Transverse colon (tissue), 4 donors: ENCODE data around the gene SRMS. TPM values are rescaled to one million over a fixed set of nuclear protein-coding genes. Genes with fewer than 3 reads are reported as not detected.

Source experiments
- DNase-seq: peaks from one replicate; pipeline ENCODE4 v3.0.0-alpha.2; 2019
- H3K27ac ChIP-seq, 4 donors: fragments of 200-600 bp; sonication (generic); 2 replicates each; pipeline ENCODE4 v1.5.1; 2016 to 2018; ENCODE audit warnings: inconsistent platforms in 4 of 4
- H3K27me3 ChIP-seq: fragments of 200-600 bp; sonication (generic); 2 replicates; pipeline ENCODE4 v1.5.1; 2017; ENCODE audit warnings: inconsistent platforms
- H3K36me3 ChIP-seq, 4 donors: fragments of 200-600 bp; sonication (generic); 2 replicates each; pipeline ENCODE4 v1.5.1; 2017 to 2019; ENCODE audit warnings: inconsistent platforms in 4 of 4
- H3K4me1 ChIP-seq, 4 donors: fragments of 200-600 bp; sonication (generic); 2 replicates each; pipeline ENCODE4 v1.5.1; 2017 to 2020; ENCODE audit warnings: inconsistent platforms in 4 of 4
- H3K4me3 ChIP-seq, 4 donors: fragments of 200-600 bp; sonication (generic); 1 replicate in 1 of 4; 2 replicates in 3 of 4; pipeline versions ENCODE4 v1.5.1 to v1.6.1; 2017 to 2019; ENCODE audit warnings: inconsistent platforms in 4 of 4
- H3K9me3 ChIP-seq, 2 donors: fragments of 200-600 bp; sonication (generic); 2 replicates each; pipeline ENCODE4 v1.5.1; 2017 to 2019; ENCODE audit warnings: inconsistent platforms in 2 of 2
- EP300 ChIP-seq: sonication (generic); formaldehyde crosslinking; IDR thresholded peaks from one replicate; pipeline ENCODE4 v1.6.1; 2017; ENCODE audit warnings: antibody characterized with exemption, low read depth
- POLR2A ChIP-seq: fragments of 450-650 bp; IDR thresholded peaks from one replicate; pipeline ENCODE4 v1.6.1; 2016; ENCODE audit warnings: antibody characterized with exemption, mild to moderate bottlenecking, moderate library complexity
- POLR2AphosphoS5 ChIP-seq, 3 donors: sonication (generic); formaldehyde crosslinking; IDR thresholded peaks; one replicate each; pipeline ENCODE4 v1.6.1; 2016; ENCODE audit warnings: antibody characterized with exemption in 3 of 3
- WGBS, 2 donors: methylation state at CpG; one replicate each; pipeline ENCODE4 v1.1.5; 2018; ENCODE audit warnings: low coverage in 1 of 2; 5-methylcytosine and 5-hydroxymethylcytosine counted together
- in situ Hi-C, 4 donors: fragments of 200-750 bp; cut with MboI; loops; one replicate each; pipeline versions ENCODE4 v1.15.0 to v1.15.1; 2017; ENCODE audit warnings: low sequenced_read_pairs in 3 of 4, low pct_ligation_motif_present in 1 of 4, low pct_unique_long_range_greater_than_20kb in 1 of 4
- intact Hi-C: fragments of 100-400 bp; cut with DNase I; formaldehyde crosslinking; loops from one replicate; pipeline ENCODE4 v1.15.1; 2023; ENCODE audit warnings: low total_unique reads
- total RNA-seq, 4 donors: library from RNA; depleted of rRNA; stranded (reverse); fragments of >200 nt; gene quantifications; one replicate each; pipeline ENCODE4 v1.1.0, GENCODE V29; 2016
- TF ChIP-seq, protein P1 (sequence below), 5 experiments: fragments of 200-600 bp in 3 of 5; fragments of 450-650 bp in 2 of 5; sonication (generic) in 3 of 5; IDR thresholded peaks; 1 replicate in 2 of 5; 2 replicates in 3 of 5; pipeline ENCODE4 v1.5.1; 2016 to 2017; ENCODE audit warnings: antibody characterized with exemption in 5 of 5, inconsistent platforms in 3 of 5, mild to moderate bottlenecking in 2 of 5, moderate library complexity in 1 of 5

Gene SRMS
- total RNA-seq, 4 donors from 2014 or later: 0.79 TPM; not detected in 3

DNA sequence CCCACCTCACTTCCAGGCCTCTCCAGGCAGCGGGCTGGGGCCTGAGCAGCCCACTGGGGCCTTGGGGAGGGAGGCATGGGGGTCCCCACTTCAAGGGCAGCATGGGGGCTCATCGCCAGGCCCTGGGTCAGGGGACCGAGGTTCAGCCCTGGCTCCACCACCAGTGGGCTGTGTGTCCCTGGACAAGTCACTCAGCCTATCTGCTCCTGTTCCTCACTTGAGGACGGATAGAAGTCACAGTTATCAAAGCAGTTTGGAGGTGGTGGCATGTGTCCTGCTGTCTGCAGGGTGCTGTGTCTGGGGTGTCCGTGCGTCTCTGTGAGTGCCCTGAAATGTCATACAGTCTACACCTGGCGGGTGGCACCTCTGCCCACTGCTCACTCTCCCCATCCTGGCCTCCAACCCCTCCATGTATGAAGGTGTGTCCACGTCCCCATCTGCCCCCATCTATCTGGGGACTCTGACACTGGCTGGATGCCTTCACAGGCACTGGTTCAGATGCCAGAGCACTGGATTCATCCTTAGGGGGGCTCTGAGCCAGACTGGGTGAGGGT lies 52.3 kb downstream of the SRMS start:
- intact Hi-C loops: no loop called here
- no peak overlapping the region for H3K27ac ChIP-seq
- no peak for DNase-seq
- H3K36me3 ChIP-seq: no peaks in the 10 kb centered on the region
- WGBS, 2 donors: 55% methylated on average over 8 of the region's 8 CpGs; no CpG with 5 or more reads in 1 of the 2 donors
- H3K4me1 ChIP-seq: peaks cover 0 to 19% (median 13%) of the 10 kb centered on the region in 4 donors
- H3K27me3 ChIP-seq: peaks cover 57% of the 10 kb centered on the region
- H3K4me3 ChIP-seq: no peak overlapping the region
- no peaks in the 10 kb centered on the region for H3K9me3 ChIP-seq
- in situ Hi-C loops: no loop called here
- TF ChIP-seq EP300 (no peak), POLR2AphosphoS5 (IDR thresholded peaks at IDR 0.05) (no peak), POLR2A (no peak)
- TF ChIP-seq, protein P1, sequence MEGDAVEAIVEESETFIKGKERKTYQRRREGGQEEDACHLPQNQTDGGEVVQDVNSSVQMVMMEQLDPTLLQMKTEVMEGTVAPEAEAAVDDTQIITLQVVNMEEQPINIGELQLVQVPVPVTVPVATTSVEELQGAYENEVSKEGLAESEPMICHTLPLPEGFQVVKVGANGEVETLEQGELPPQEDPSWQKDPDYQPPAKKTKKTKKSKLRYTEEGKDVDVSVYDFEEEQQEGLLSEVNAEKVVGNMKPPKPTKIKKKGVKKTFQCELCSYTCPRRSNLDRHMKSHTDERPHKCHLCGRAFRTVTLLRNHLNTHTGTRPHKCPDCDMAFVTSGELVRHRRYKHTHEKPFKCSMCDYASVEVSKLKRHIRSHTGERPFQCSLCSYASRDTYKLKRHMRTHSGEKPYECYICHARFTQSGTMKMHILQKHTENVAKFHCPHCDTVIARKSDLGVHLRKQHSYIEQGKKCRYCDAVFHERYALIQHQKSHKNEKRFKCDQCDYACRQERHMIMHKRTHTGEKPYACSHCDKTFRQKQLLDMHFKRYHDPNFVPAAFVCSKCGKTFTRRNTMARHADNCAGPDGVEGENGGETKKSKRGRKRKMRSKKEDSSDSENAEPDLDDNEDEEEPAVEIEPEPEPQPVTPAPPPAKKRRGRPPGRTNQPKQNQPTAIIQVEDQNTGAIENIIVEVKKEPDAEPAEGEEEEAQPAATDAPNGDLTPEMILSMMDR (IDR thresholded peaks at IDR 0.05): no peak

DNA sequence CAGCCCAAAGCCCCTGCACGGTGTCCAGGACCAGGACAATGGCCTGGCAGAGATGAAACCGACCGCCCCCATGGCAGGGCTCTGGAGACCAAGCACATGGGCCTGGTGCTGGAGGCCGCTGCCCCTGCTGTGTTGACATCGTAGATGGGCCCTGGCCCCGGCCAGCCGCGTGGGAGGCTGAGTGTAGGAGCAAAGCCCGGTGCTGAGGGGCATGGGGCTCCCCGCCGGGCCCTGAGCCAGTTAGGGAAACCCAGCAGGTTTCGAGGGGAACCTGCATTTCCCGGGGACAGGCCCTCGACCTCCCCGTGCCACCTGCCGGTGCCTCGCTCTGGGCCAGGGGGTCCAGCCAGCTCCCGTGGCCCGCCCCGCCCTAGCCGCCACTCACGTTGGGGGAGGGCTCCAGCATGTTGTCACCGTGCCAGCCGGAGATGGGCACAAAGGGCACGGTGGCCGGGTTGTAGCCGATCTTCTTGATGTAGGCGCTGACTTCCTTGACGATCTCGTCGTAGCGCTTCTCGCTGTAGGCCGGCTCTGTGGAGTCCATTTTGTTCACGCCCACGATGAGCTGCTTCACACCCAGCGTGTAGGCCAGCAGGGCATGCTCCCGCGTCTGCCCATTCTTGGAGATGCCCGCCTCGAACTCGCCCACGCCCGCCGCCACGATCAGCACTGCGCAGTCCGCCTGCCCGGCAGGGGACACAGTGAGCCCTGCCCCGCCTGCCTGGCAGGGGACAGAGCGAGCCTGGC lies 53.0 kb downstream of the SRMS start:
- no peak for DNase-seq
- TF ChIP-seq EP300 (no peak), POLR2AphosphoS5 (IDR thresholded peaks at IDR 0.05) (no peak), POLR2A (no peak)
- TF ChIP-seq, protein P1 (IDR thresholded peaks at IDR 0.05): no peak
- Histone ChIP-seq H3K4me1 (peaks cover 0 to 18% (median 13%) of the 10 kb centered on the region in 4 donors), H3K27me3 (peaks cover 57% of the 10 kb centered on the region), H3K9me3 (no peaks in the 10 kb centered on the region), H3K36me3 (no peaks in the 10 kb centered on the region), H3K4me3 (no peak overlapping the region), H3K27ac (no peak overlapping the region)
- intact Hi-C loops: no loop called here
- in situ Hi-C loops: no loop called here
- 72 to 77% methylated on average over 5 to 49 of the region's 51 CpGs for WGBS, 2 donors

DNA sequence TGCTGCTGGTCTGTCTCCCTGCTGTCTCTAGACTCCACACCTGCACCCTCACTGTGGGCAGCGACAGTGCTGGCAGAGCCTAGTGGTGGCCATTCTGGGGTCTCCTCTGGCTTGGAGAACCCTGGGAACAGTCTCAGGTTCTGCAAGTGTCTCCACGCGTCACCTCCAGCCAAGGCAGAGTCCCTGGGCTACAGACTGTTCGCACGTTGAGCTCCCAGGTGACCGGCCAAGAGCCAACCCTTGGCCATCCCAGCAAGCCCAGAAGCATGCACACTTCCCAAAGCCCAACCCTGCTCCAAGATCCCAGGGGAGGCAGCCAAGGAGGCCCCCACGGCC lies 53.5 kb downstream of the SRMS start:
- H3K4me1 ChIP-seq: peaks cover 0 to 14% (median 12%) of the 10 kb centered on the region in 4 donors
- intact Hi-C loops: no loop called here
- TF ChIP-seq POLR2AphosphoS5 (IDR thresholded peaks at IDR 0.05) (no peak), EP300 (no peak), POLR2A (no peak)
- TF ChIP-seq, protein P1 (IDR thresholded peaks at IDR 0.05): no peak
- WGBS, 2 donors: 78% methylated on average over 7 of the region's 7 CpGs; no CpG with 5 or more reads in 1 of the 2 donors
- no peak overlapping the region for H3K27ac ChIP-seq
- H3K9me3 ChIP-seq: no peaks in the 10 kb centered on the region
- H3K36me3 ChIP-seq: no peaks in the 10 kb centered on the region
- H3K4me3 ChIP-seq: no peak overlapping the region
- H3K27me3 ChIP-seq: peaks cover 57% of the 10 kb centered on the region
- DNase-seq: no peak
- in situ Hi-C loops: no loop called here

DNA sequence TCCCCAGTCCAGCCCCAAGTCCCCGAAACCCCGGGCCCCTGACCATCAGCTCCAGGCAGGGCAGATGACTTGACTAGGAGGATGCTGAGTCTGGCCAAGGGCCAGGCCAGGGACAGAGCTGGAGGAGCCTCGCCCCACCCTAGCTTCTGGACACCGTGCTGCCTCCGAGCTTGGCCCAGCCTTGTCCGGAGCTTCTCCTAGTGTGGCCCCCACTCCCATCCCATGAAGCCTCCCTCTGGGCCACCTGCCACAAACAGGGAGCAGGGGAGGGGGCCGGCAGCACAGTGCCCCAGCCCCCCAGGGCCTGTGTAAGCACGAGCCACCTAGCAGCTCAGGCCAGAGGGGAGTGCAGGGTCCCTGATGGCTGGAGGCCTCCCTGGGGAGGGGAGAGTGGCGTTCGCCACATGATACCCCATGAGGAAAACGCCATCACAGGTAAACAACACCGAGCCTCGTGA lies 54.0 kb downstream of the SRMS start:
- H3K27me3 ChIP-seq: peaks cover 57% of the 10 kb centered on the region
- no peak overlapping the region for H3K27ac ChIP-seq
- TF ChIP-seq EP300 (no peak), POLR2AphosphoS5 (IDR thresholded peaks at IDR 0.05) (no peak), POLR2A (no peak)
- TF ChIP-seq, protein P1 (IDR thresholded peaks at IDR 0.05): no peak
- no peak for DNase-seq
- no peaks in the 10 kb centered on the region for H3K9me3 ChIP-seq
- 62% methylated on average over 11 of the region's 13 CpGs; no CpG with 5 or more reads in 1 of the 2 donors for WGBS, 2 donors
- in situ Hi-C loops: no loop called here
- intact Hi-C loops: no loop called here
- H3K4me1 ChIP-seq: peaks cover 0 to 14% (median 12%) of the 10 kb centered on the region in 4 donors
- no peak overlapping the region for H3K4me3 ChIP-seq
- no peaks in the 10 kb centered on the region for H3K36me3 ChIP-seq
